ENCODE results near the gene EFNA5.

EFNA5 gene

GRCh38 chr5:107639990-107640389 is 30.7 kb downstream of the EFNA5 start:
- DNase-seq (ENCODE audit: low spot score): no peak

GRCh38 chr5:107636555-107636954 is 34.2 kb downstream of the EFNA5 start:
- no peak for DNase-seq (ENCODE audit: low spot score)

GRCh38 chr5:107636068-107636467 is 34.7 kb downstream of the EFNA5 start:
- no peak for DNase-seq (ENCODE audit: low spot score)

- no peak for DNase-seq (ENCODE audit: low spot score)
Observed at GRCh38 chr5:107634981-107635848, 35.5 kb downstream of the EFNA5 start.

GRCh38 chr5:107633171-107633901 is 37.4 kb downstream of the EFNA5 start:
- no peak for DNase-seq (ENCODE audit: low spot score)

GRCh38 chr5:107631805-107632362 is 38.9 kb downstream of the EFNA5 start:
- no peak for DNase-seq (ENCODE audit: low spot score)

GRCh38 chr5:107630184-107630583 is 40.6 kb downstream of the EFNA5 start:
- DNase-seq (ENCODE audit: low spot score): no peak

- DNase-seq (ENCODE audit: low spot score): no peak
Observed at GRCh38 chr5:107624235-107624634, 46.5 kb downstream of the EFNA5 start.

GRCh38 chr5:107621089-107621488 is 49.6 kb downstream of the EFNA5 start:
- DNase-seq (ENCODE audit: low spot score): no peak

- DNase-seq (ENCODE audit: low spot score): peak; percentile 17
Observed at GRCh38 chr5:107619781-107620180, 51.0 kb downstream of the EFNA5 start.

GRCh38 chr5:107618242-107618641 is 52.5 kb downstream of the EFNA5 start:
- DNase-seq (ENCODE audit: low spot score): peak; percentile 16

GRCh38 chr5:107617052-107617451 is 53.7 kb downstream of the EFNA5 start:
- DNase-seq (ENCODE audit: low spot score): no peak

- DNase-seq (ENCODE audit: low spot score): no peak
Observed at GRCh38 chr5:107616213-107616612, 54.5 kb downstream of the EFNA5 start.

GRCh38 chr5:107615299-107615817 is 55.4 kb downstream of the EFNA5 start:
- no peak for DNase-seq (ENCODE audit: low spot score)

GRCh38 chr5:107612541-107612940 is 58.2 kb downstream of the EFNA5 start:
- DNase-seq (ENCODE audit: low spot score): no peak

GRCh38 chr5:107610798-107611197 is 59.9 kb downstream of the EFNA5 start:
- no peak for DNase-seq (ENCODE audit: low spot score)

- DNase-seq (ENCODE audit: low spot score): no peak
Observed at GRCh38 chr5:107607671-107608345, 62.9 kb downstream of the EFNA5 start.

- DNase-seq (ENCODE audit: low spot score): no peak
Observed at GRCh38 chr5:107607196-107607595, 63.5 kb downstream of the EFNA5 start.

- DNase-seq (ENCODE audit: low spot score): no peak
Observed at GRCh38 chr5:107605596-107606125, 65.1 kb downstream of the EFNA5 start.

GRCh38 chr5:107604990-107605389 is 65.7 kb downstream of the EFNA5 start:
- DNase-seq (ENCODE audit: low spot score): no peak

GRCh38 chr5:107604146-107604910 is 66.4 kb downstream of the EFNA5 start:
- DNase-seq (ENCODE audit: low spot score): no peak

Data from COLO829 (cell line).